ENCODE data around the gene SLC35B1. TPM values are rescaled to one million over a fixed set of nuclear protein-coding genes. Genes with fewer than 3 reads are reported as not detected.

Gene SLC35B1
- total RNA-seq, 4 donors from 2014 or later, result 30.6 to 47.8 (median 43.3) TPM

DNA sequence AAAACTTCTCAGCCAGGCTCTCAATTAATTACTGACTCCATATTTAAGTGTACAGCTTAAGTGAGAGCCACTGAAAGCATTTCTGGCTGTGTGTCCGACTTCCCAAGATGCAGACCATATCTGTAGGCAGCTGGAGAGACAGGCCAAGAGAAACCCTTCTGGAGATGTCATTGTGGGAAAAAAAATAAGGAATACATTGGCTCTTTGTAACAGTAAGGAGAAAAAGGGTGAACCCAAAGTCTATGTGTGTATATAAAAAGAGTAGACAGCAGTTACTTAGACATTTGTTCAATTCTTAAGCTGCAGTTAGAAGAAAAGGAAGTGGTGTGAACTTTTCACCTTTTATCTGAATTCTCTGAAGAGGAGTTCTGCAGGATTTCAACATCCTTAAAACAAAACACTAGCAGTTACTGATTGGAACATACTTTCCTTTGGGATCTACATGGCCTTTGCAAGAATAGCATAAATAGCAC is 34.4 kb upstream of the SLC35B1 start:
- DNase-seq (ENCODE audit: low spot score), result no peak
- no peak for TF ChIP-seq CTCF (IDR thresholded peaks at IDR 0.05)
- no peak for ATAC-seq (ENCODE audit: low FRiP score)

- TF ChIP-seq CTCF (IDR thresholded peaks at IDR 0.05), result no peak
- no peak for DNase-seq (ENCODE audit: low spot score)
- ATAC-seq (ENCODE audit: low FRiP score), result no peak
Measured at GRCh38 chr17:49741692-49742076, 33.9 kb upstream of the SLC35B1 start.

GRCh38 chr17:49741009-49741691 is 33.4 kb upstream of the SLC35B1 start:
- DNase-seq (ENCODE audit: low spot score), result no peak
- TF ChIP-seq CTCF (IDR thresholded peaks at IDR 0.05), result no peak
- peak; percentile 33 for ATAC-seq (ENCODE audit: low FRiP score)

GRCh38 chr17:49739641-49740271 is 32.0 kb upstream of the SLC35B1 start:
- DNase-seq (ENCODE audit: low spot score), result peak; percentile 71
- TF ChIP-seq CTCF (IDR thresholded peaks at IDR 0.05), result no peak
- peak; percentile 66 for ATAC-seq (ENCODE audit: low FRiP score)

DNA sequence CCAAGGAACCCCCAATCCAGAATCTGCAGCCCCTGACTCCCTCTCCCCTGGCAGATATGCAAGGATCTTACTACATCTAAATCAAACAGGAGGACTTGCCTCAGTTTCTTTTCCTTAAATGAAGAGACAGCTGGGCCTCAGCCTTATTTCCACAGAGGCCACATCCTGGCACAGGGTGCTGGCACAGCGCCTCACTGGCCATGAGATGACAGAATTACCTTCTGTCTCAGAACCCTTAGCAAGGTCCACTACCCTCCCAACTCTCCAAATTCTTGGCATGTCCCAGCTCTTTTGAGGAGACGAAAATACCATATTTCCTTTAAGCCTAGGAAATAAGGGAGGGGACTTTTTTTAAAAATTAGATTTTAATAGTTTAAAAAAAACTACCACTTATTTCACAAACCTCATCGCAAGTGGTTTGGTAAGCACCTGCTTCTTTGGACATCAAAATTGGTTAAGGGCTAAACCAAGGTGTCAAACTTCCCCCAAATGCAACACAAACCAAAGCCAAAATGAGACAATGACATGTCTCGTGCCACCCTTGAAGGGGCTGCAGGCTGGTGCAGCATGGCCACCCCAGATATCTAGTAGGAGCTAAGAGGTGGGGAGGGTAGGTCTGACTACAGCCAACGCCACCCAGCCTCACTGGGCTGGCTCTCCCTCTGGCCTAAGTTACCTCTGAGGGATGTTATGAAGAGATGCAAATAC is 30.8 kb upstream of the SLC35B1 start:
- no peak for DNase-seq (ENCODE audit: low spot score)
- TF ChIP-seq CTCF (IDR thresholded peaks at IDR 0.05), result no peak
- ATAC-seq (ENCODE audit: low FRiP score), result no peak

- DNase-seq (ENCODE audit: low spot score), result no peak
- ATAC-seq (ENCODE audit: low FRiP score), result no peak
- no peak for TF ChIP-seq CTCF (IDR thresholded peaks at IDR 0.05)
Measured at GRCh38 chr17:49734515-49735490, 27.0 kb upstream of the SLC35B1 start.
